Left renal pelvis (tissue), 4 donors: ENCODE measurements around the gene ATP4A. TPM values are rescaled to one million over a fixed set of nuclear protein-coding genes. Genes with fewer than 3 reads are reported as not detected.

Experiments used
- DNase-seq, 4 donors: peaks; one replicate each; pipeline ENCODE4 v3.0.0-alpha.2; 2013; ENCODE audit warnings: low read depth in 4 of 4, low spot score in 3 of 4
- polyA plus RNA-seq, 4 donors: library from polyadenylated mRNA; unstranded; fragments of 120-200 nt; gene quantifications; one replicate each; pipeline ENCODE4 v1.2.1, GENCODE V29; 2013; ENCODE audit not compliant: insufficient read length in 4 of 4

Gene ATP4A
- polyA plus RNA-seq, 4 donors: 0.14 TPM; not detected in 3

DNA sequence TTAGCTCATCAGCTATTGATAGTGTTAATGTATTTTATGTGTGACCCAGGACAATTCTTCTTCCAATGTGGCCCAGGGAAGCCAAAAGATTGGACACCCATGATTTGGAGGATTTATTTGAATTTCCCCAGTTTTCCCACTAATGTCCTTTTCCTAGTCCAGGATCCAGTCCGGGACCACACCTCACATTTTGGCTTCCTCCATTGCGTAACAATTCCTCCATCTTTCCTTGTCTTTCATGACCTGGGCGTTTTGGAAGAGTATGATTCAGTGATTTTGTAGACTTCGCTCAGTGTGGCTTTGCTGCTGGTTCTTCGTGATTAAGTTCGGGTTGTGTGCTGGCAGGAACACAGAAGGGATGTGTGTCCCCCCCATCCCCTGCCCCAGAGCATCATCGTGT, 3.3 kb upstream of the ATP4A start:
- no peak for DNase-seq

DNA sequence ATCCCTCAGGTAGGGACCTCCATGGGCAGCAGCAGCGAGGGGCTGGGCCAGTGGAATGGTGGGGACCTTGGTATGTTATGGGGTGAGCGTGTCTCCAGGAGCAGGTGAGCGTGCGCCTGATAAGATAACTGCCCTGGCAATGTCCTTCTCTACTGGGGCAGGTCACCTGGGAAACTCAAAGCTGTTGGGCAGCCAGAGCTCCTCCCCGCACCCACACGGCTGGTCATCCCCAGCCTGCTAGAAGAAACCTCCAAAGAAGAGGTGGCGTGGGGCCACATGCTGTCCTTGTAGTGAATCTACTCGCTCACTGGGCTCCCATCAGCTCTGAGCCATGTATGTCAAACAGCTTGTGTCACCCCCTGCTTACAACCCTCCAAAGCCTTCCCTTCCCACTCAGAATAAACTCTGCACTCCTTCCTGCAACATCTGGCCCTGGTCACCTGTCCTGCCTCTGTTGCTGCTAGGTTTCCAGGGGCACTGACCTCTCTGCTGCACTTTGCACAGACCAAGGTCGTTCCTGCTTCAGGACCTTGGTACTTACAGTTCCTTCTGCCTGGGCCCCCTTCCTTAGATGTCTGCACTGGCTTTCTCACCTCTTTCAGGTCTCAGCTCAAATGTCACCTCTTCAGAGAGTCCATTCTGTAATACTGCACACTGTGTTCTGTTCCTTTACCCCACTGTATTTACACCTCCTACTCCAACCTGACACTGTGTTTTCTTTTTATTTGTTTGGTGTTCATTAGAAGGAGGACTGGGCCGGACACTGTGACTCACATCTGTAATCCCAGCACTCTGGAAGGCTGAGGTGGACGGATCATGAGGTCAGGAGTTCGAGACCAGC, 1.8 kb upstream of the ATP4A start:
- DNase-seq: no peak

DNA sequence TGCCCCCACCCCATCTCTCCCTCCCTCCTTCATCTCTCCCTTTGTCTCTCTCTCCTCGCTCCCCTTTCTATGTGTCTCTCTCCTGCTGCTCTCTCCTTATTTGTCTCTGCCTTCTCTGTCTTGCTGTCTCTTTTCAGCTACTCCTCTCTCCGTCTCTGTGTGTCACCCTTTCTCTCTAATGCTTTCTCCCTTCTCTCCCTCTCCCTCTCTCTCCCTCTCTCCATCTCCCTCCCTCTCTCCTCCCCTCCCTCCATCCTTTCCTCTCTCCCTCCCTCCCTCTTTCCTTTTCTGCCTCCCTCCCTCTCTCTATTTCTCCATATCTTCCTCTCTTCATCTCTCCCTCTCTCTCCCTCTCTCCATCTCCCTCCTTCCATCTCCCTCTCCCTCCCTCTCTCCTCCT, 682 bp downstream of the ATP4A start:
- no peak for DNase-seq

DNA sequence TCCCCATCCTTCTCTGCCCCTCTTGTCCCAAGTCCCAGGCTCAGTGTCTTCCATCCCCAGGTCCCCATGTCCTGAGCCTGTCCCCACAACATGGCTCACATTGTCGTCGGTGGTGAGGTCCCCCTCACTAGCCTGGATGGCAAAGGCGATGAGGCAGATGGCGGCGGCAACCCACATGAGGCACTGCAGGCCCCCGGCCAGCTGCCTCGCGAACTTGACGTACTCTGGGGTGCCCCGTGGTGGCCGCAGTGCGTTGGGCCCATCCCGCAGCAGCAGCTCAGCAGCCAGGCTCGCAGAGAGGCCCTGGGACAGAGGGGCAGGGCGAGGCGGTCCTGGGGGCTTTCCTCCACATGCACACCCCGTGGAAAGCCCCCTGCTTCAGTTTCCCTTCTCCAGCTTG, 1.1 kb downstream of the ATP4A start:
- no peak for DNase-seq

DNA sequence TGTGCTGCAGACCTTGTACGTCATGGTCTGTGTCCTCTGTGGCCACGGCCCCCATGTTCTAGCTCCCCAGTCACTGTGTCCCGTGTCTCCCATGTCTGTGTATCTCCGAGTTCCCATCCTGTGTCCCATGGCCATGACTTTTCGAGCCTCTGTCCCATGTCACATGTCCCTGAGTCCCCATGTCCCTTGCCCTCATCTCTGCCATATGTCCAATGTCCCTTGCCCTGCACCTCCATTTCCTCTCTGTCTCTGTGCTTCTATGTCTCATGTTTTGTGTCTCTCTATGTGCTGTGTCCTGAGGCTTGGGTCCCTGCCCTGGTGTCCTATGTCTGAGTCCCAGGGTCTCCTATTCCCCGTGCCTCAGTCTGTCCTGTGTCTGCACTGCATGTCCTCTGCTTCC, 2.0 kb downstream of the ATP4A start:
- no peak for DNase-seq

DNA sequence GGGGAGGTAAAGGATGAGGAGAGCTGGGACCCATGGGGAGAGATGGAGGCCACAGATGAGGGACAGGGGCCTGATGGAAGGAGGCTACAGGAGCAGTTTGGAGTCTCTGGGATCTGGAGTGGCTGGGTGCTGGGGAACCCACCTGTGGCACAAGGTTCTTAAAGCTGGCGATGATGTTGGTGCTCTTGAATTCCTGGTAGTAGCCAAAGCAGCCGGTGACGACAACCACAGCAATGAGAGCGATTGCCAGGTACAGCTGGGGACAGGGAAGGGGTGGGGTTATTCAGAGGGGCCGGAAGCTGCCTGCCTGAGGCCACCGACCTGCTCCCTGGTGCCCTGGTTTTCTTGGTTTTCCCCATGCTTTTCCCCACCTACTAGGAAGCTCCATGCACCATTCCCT, 2.8 kb downstream of the ATP4A start:
- DNase-seq: no peak

DNA sequence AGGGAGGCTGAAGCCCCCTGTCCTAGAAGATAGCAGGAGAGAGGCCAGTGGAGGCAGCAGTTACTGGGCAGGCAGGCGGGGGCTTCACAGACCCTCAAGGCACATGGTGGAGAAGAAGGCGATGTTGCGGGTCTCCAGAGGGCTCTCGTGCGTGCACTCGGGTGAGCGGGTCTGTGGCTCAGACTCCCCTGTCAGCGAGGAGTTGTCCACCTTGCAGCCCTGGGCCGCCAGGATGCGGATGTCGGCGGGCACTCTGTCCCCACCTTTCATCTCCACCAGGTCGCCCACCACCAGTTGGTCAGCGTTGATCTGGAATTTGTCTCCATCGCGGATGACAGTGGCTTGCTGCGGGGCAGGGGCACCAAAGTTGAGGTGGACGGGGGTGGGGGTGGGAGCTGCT, 3.2 kb downstream of the ATP4A start:
- DNase-seq: no peak

DNA sequence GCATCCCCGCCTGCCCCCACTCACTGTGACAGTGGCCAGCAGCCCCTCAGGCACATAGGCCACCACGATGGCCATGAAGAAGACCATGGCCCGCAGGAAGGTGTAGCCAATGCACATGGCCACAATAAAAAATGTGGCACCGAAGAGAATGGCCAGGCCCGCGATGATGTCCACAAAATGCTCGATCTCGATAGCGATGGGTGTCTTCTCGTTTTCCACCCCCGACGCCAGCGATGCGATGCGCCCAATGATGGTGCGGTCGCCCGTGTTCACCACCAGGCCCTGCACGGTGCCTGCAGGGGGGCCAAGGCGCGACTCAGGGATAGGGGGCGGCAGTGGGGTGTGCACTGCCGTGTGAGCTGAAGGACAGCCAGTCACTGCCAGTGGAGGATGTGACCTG, 3.7 kb downstream of the ATP4A start:
- no peak for DNase-seq

DNA sequence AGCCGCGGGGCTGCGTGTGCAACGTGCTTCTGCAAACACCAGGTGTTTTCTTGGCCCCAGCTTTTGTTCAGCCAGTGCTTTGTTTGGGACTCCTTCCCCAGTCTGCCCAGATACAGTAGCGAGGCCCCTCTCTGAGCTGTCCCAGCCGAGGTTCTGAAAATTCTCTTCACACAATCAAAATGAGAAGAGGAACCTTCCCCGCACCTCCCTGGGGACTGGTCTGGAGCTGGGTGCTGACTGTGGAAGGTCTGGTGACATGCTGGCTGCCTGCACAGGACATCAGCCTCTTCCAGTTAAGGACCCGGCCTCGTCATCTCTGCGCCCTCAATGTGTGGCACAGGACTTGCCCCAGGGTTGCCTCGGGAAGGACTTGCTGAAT, 4.2 kb downstream of the ATP4A start:
- no peak for DNase-seq

DNA sequence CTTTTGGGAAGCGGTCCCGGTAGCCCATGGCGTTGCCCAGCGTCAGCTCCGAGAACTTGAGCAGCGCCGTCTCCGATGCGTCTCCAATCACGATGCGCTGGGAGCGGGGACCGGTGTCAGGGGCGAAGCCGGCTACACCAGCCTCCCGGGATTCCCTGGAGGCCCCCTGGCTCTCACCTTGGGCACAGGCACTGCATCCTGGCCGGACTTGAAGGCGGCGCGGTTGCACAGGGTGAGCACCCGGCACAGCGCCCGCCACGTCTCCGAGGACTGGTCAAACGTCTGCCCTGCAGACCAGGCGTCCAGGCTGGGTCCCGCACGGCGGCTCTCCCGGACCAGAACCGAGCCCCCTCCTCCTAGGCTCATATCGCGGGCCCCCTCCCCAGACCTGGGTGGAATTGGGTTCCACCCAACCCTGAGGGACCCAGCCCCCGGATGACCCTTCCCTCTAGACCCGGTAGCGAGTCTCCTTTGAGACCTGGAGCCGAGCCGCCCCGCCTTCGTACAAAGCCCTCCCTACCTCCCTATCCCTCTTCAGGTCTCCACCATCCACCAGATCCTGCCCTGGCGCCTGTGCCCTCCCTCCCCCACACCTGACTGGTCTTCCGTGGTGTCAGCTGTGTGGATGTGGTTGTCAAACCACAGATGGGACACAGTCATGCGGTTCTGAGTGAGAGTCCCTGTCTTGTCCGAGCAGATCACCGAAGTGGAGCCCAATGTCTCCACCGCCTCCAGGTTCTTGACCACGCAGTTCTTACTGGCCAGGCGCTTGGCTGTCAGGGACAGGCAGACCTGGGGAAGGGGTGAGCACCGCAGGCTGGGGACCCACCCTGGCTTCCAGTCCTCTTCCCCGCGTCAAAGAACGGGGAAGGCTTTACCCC, 4.8 kb downstream of the ATP4A start:
- no peak for DNase-seq

DNA sequence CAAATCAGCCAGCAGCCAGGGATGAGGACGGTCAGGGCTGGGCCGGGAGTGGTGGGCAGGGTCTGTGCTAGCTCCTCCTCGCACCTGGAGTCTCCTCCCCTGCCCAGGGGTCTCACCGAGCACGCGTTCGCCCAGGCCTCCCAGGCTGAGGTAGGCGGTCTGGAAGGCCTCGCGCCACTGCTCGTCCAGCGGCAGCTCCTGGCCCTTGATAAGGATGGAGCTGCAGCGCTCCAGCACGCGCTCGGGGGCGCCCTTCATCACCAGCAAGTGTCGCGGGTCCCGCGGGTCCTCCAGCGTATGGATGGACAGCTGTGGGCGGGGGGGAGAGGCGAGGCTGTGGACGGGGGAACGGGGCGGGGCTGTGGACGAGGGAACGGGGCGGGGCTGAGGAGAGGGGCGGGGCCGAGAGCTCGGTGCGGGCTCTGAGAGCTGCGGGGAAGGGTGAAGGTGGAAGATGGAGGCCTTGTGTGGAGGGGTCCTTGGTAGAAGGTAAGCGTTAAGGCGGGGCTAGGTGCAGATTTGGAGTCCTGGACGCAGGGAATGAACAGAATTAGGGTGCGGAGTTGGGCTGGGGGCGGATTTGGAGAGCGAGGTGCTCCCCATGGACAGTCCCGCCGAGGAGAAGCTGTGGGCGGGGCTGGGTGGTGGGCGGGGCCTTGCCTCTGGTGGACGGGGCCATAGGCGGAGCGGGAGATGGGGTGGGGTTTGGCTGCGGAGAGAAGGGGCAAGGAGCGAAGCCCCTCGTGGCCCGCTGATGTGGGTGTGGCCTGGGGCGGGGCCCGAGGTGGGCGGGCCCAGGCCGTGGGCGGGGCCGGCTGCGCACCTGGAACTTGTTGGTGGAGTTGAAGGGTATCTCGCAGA, 5.7 kb downstream of the ATP4A start:
- peak in 2 of 4 donors; percentile 36 to 49 for DNase-seq

DNA sequence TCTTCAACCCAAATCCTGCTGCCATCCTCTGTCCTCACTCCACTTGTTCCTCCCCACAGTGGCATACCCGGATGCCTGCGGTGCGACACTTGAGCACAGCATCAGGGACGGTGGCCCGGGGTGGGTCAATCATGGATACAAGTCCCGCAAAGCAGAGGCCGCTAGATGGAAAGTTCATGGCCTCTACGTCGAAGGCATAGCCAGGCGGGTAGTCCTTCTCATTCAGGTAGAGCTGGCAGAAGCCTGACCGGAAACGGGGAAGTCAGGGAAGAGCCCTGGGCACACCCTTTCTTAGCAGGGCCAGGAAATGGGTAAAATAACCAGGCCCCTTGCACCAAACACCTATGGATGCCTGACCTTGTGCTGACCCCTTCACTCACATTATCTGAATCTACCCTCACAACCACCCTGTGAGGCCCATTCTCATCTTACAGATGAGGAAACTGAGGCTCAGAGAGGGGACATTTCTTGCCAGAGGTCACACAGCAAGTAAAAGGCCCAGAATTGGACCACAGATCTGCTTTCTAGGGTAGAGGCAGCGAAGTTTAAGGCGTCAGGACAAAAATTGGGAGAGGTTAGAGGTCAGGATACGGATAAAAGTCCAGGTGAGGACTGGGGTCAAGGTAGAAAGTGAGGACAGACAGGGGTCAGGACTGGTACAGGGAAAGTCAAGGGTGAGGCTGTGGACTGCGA, 6.5 kb downstream of the ATP4A start:
- no peak for DNase-seq

DNA sequence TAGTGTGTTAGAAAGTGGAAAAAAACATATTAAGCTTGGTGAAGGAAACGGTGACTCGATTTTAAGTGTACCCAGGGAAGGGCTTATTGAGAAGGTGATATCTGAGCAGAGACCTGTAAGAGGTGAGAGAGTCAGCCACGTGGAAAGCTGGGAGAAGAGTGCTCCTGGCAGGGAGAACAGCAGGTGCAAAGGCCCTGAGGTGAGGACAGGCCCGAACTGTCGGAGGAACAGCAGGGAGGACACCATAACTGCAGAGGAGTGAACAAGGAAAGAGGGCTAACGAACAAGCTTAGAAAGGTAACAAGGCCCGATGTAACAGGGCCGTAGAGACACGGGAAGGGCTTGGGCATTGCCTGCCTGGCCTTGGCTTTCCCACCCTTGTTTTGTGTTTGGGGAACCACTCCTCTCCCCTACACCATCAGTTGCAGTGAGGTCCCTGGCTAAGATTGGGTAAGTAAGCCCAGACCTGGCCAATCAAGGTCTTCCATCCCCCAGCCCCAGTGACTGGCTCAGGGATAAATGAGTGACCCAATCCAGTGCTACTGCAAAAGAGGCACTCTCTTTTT, 7.3 kb downstream of the ATP4A start:
- no peak for DNase-seq

DNA sequence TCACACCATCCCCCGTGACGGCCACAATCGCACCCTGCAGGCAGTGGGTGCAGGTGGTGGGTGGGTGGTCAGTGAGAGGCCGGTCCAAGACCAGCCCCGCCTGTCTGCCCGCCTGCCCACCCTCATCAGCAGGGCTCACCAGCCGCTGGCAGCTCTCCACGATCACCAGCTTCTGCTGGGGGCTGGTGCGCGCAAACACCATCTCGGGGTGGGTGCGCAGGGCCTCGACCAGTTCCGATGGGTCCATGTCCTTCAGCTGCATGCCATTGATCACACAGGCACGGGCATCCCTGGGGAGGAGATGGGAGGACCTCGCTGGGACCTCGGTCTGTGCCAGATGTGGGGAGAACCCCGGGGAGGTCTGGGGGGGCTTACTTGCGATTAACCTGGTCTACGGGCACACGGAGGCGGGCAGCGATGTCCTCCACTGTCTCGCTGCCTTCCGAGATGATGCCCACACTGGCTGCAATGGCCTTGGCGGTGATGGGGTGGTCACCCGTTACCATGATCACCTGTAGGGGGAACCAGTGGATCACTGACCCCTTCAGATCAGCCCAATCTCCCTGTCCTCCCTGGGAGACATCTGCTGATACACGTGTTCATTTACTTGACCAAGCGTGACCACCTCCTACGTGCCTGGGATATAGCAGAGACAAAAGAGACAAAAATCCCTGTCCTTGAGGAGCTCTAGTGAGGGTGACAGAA, 8.0 kb downstream of the ATP4A start:
- no peak for DNase-seq

DNA sequence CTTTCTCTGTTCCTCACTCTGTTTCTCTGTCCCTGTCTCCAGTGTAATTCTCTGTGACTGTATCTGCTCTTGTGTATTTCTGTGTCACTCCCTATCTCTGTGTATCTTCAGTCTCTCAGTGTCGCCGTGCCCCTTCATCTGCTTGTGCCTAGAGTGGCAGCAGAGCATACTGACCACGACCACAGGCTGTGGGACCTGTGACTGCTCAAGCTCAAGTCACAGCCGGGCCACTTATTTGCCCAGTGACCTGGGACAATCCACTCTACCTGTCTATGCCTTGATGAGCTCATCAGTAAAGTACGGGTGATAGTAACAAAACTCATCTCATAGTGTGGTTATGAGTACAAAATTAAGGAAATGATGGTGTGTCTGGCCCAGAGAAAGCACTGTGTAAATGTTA, 9.4 kb downstream of the ATP4A start:
- DNase-seq: no peak

DNA sequence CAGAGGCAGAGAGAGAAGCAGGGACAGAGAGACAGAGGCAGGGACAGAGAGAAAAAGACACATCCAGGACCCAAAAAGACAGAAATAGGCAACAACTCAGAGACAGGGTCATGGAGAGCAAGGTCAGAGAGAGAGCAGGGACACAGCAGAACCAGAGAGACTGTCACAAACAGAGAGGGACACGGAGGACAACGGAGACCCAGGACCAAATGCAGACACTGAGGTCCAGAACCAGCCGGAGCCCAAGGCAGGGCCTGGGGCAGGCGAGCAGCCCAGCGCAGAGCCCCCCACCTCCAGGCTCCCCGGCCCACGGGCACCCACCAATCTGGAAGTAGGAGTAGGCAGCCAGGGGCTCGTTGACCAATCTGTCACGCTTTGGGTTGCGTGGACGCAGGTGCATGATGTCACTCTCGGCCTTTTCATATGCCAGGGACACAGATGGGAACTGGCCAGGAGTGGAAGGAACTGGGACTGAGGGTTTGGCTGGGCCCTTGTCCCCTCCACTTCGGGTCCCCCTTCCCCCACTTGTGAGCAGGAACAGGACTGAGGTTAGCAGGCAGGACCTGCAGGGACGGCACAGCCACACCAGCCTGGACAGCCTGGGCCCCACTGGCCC, 10.0 kb downstream of the ATP4A start:
- DNase-seq: no peak

DNA sequence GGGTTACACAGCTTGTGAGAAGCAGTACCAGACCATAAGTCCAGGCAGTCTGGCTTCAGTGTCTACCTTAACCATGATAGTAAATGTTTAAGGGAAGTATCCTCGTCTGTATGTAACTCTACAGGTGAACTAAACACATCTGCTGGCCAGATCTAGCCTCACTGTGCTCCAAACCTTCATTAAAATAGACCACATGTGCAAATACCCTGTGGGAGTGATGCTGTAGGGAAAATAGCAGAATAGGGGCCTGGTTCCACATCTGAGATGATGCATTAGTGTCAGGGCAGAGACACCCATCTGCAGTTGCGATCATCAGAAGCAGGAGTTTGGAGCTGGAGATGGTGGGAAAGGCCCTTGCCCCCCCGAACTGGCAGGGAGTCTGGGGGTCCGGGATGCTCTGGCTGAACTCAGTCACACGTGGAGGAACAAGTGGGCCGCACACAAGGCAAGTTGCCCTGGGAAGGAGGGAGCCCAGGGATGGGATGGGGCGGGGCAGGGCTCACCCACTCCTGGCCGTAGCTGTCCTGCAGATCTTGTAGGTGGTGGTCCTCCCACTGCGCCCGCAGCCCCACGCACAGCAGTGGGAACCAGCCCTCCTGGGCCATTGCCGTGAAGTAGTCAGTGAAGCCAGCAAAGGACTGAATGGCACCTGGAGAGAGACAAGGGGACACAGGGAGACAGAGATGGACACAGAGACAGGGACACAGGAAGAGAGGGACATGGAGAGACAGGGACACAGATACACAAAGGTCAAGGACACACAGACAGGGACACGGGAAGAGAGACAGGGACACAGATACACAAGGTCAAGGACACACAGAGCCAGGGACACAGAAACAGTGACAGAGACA, 10.7 kb downstream of the ATP4A start:
- no peak for DNase-seq
